HEK293 (cell line): ENCODE data around the gene VPREB1.

Source experiments
- CTCF ChIA-PET: fragments of 350-600 bp; formaldehyde crosslinking; extraction: SDS; loops from one replicate; lab custom pipeline; 2021; ENCODE audit warnings: antibody characterized with exemption; lab: Yijun Ruan, JAX
- POLR2A ChIA-PET: fragments of 300-600 bp; formaldehyde crosslinking; extraction: SDS; loops from one replicate; lab custom pipeline; 2020; ENCODE audit warnings: antibody characterized with exemption, inconsistent platforms; lab: Yijun Ruan, JAX
- H3K27ac ChIP-seq: fragments of 200-500 bp; sonication (Bioruptor generic); 2 replicates; pipeline ENCODE4 v1.5.1; 2014; ENCODE audit warnings: low read depth, low read length, control low read depth, inconsistent platforms; ENCODE audit errors: extremely low read depth
- H3K36me3 ChIP-seq, 2 experiments: fragments of 200-500 bp in 1 of 2; sonication (Bioruptor generic) in 1 of 2; 1 replicate in 1 of 2; 2 replicates in 1 of 2; pipeline ENCODE4 v1.5.1; 2014 to 2017; ENCODE audit warnings: inconsistent platforms in 2 of 2, low read length in 2 of 2; ENCODE audit not compliant: control insufficient read depth in 2 of 2, insufficient read depth in 1 of 2
- H3K4me1 ChIP-seq: fragments of 200-500 bp; sonication (Bioruptor generic); 2 replicates; pipeline ENCODE4 v1.5.1; 2014; ENCODE audit warnings: mild to moderate bottlenecking, low read length, inconsistent platforms; ENCODE audit not compliant: control insufficient read depth, insufficient read depth
- H3K4me3 ChIP-seq: 2 replicates; pipeline ENCODE4 v1.5.1; 2011; ENCODE audit warnings: low read depth, mild to moderate bottlenecking, control low read depth, low read length, moderate library complexity
- H3K9me3 ChIP-seq: fragments of 200-500 bp; sonication (Bioruptor generic); 2 replicates; pipeline ENCODE4 v1.5.1; 2014; ENCODE audit warnings: low read depth, low read length, inconsistent platforms; ENCODE audit not compliant: control insufficient read depth, insufficient read depth
- MEIS1 ChIP-seq: sonication (generic); formaldehyde crosslinking; IDR thresholded peaks from 2 replicates; pipeline ENCODE4 v1.8.1; 2022; ENCODE audit warnings: missing genetic modification reagents, mild to moderate bottlenecking, borderline replicate concordance
- RBAK ChIP-seq: fragments of 450-650 bp; formaldehyde crosslinking; IDR thresholded peaks from 2 replicates; pipeline ENCODE4 v1.5.1; 2016; ENCODE audit warnings: missing biosample characterization, missing genetic modification characterization
- YY1 ChIP-seq: fragments of 450-650 bp; formaldehyde crosslinking; IDR thresholded peaks from 2 replicates; pipeline ENCODE4 v1.5.1; 2018; ENCODE audit warnings: missing biosample characterization, missing genetic modification characterization
- ZBTB17 ChIP-seq: fragments of 450-650 bp; formaldehyde crosslinking; IDR thresholded peaks from 2 replicates; pipeline ENCODE4 v1.5.1; 2016; ENCODE audit warnings: missing biosample characterization, missing genetic modification characterization
- ZEB2 ChIP-seq: fragments of 450-650 bp; formaldehyde crosslinking; IDR thresholded peaks from 2 replicates; pipeline ENCODE4 v1.5.1; 2016; ENCODE audit warnings: missing biosample characterization, missing genetic modification characterization
- ZIC2 ChIP-seq: fragments of 450-650 bp; formaldehyde crosslinking; IDR thresholded peaks from 2 replicates; pipeline ENCODE4 v1.5.1; 2016; ENCODE audit warnings: missing biosample characterization, missing genetic modification characterization
- ZNF114 ChIP-seq: fragments of 450-650 bp; formaldehyde crosslinking; IDR thresholded peaks from 2 replicates; pipeline ENCODE4 v1.5.0; 2017; ENCODE audit warnings: missing biosample characterization, missing genetic modification characterization
- ZNF140 ChIP-seq: fragments of 450-650 bp; formaldehyde crosslinking; IDR thresholded peaks from 2 replicates; pipeline ENCODE4 v1.5.1; 2016; ENCODE audit warnings: missing biosample characterization, missing genetic modification characterization
- ZNF146 ChIP-seq: fragments of 450-650 bp; formaldehyde crosslinking; IDR thresholded peaks from 2 replicates; pipeline ENCODE4 v1.5.1; 2016; ENCODE audit warnings: missing biosample characterization, missing genetic modification characterization
- ZNF211 ChIP-seq: fragments of 450-650 bp; formaldehyde crosslinking; IDR thresholded peaks from 2 replicates; pipeline ENCODE4 v1.5.1; 2016; ENCODE audit warnings: low read depth, missing biosample characterization, missing genetic modification characterization
- ZNF214 ChIP-seq: fragments of 450-650 bp; formaldehyde crosslinking; IDR thresholded peaks from 2 replicates; pipeline ENCODE4 v1.5.1; 2017; ENCODE audit warnings: missing biosample characterization, mild to moderate bottlenecking, missing genetic modification characterization, borderline replicate concordance
- ZNF311 ChIP-seq: fragments of 450-650 bp; formaldehyde crosslinking; IDR thresholded peaks from 2 replicates; pipeline ENCODE4 v1.5.1; 2017; ENCODE audit warnings: missing biosample characterization, missing genetic modification characterization, borderline replicate concordance
- ZNF366 ChIP-seq: fragments of 450-650 bp; formaldehyde crosslinking; conservative IDR thresholded peaks from 2 replicates; pipeline ENCODE4 v1.5.1; 2016; ENCODE audit warnings: missing biosample characterization, missing genetic modification characterization
- ZNF394 ChIP-seq: fragments of 450-650 bp; formaldehyde crosslinking; IDR thresholded peaks from 2 replicates; pipeline ENCODE4 v1.5.1; 2016; ENCODE audit warnings: missing biosample characterization, missing genetic modification characterization, mild to moderate bottlenecking, moderate library complexity, borderline replicate concordance
- ZNF707 ChIP-seq: fragments of 450-650 bp; formaldehyde crosslinking; IDR thresholded peaks from 2 replicates; pipeline ENCODE4 v1.5.1; 2016; ENCODE audit warnings: missing biosample characterization, missing genetic modification characterization
- ZNF76 ChIP-seq: fragments of 450-650 bp; formaldehyde crosslinking; IDR thresholded peaks from 2 replicates; pipeline ENCODE4; 2016; ENCODE audit warnings: low read depth, missing biosample characterization, missing genetic modification characterization, borderline replicate concordance
- TF ChIP-seq, protein P1 (sequence below): fragments of 450-650 bp; formaldehyde crosslinking; IDR thresholded peaks from 2 replicates; pipeline ENCODE4 v1.5.1; 2016; ENCODE audit warnings: missing biosample characterization, missing genetic modification characterization
- TF ChIP-seq, protein P2 (sequence below): fragments of 450-650 bp; formaldehyde crosslinking; IDR thresholded peaks from 2 replicates; pipeline ENCODE4 v1.5.1; 2016; ENCODE audit warnings: missing biosample characterization, missing genetic modification characterization
- TF ChIP-seq, protein P3 (sequence below): fragments of 450-650 bp; formaldehyde crosslinking; IDR thresholded peaks from 2 replicates; pipeline ENCODE4 v1.5.1; 2016; ENCODE audit warnings: missing biosample characterization, missing genetic modification characterization

The VPREB1 gene

DNA sequence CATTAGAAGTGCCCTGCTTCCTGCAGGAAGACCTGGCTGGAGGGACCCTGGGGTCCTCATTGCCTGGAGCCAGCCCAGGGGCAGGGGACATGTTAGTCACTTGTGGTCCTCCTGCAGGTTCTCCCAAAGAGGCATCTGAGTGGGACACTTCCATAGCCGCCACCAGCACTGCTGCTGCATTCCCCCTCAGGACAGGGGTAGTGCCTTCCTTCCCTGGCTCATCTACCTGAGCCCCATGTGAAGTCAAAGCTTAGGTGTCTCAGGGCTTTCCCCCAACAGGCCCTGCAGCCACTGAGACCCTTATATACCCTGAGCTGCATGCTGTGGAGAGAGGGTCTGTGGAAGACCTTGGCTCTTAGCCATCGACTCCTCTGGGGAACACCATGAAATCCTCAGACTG is 45.0 kb upstream of the VPREB1 start:
- H3K27ac ChIP-seq, result no peak overlapping the region
- POLR2A ChIA-PET, result no interaction called here

GRCh38 chr22:22200569-22201184 is 43.9 kb upstream of the VPREB1 start:
- TF ChIP-seq ZEB2 (tag by site-specific recombination), result no peak
- no peak overlapping the region for H3K27ac ChIP-seq
- no peaks in the 10 kb centered on the region for H3K4me1 ChIP-seq
- CTCF ChIA-PET, result interaction anchor here (0.5 to 3.7 kb wide), 38 partner anchors 9 to 372 kb away, joined by 3 to 53 read pairs (median 4); no protein-coding TSS in a partner anchor
- H3K36me3 ChIP-seq, result no peaks in the 10 kb centered on the region
- POLR2A ChIA-PET, result no interaction called here
- no peak overlapping the region for H3K4me3 ChIP-seq
- H3K9me3 ChIP-seq, result no peaks in the 10 kb centered on the region

More for the DNA sequence above, 45.0 kb upstream of the VPREB1 start:
- TF ChIP-seq, protein P1, sequence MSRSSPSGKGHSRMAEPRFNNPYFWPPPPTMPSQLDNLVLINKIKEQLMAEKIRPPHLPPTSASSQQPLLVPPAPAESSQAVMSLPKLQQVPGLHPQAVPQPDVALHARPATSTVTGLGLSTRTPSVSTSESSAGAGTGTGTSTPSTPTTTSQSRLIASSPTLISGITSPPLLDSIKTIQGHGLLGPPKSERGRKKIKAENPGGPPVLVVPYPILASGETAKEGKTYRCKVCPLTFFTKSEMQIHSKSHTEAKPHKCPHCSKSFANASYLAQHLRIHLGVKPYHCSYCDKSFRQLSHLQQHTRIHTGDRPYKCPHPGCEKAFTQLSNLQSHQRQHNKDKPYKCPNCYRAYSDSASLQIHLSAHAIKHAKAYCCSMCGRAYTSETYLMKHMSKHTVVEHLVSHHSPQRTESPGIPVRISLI, result no peak
- TF ChIP-seq ZNF211 (tag by site-specific recombination), result no peak
- no peak for TF ChIP-seq ZNF707
- no peak for TF ChIP-seq YY1 (tag by site-specific recombination)
- TF ChIP-seq ZNF311, result no peak
- TF ChIP-seq, protein P2, sequence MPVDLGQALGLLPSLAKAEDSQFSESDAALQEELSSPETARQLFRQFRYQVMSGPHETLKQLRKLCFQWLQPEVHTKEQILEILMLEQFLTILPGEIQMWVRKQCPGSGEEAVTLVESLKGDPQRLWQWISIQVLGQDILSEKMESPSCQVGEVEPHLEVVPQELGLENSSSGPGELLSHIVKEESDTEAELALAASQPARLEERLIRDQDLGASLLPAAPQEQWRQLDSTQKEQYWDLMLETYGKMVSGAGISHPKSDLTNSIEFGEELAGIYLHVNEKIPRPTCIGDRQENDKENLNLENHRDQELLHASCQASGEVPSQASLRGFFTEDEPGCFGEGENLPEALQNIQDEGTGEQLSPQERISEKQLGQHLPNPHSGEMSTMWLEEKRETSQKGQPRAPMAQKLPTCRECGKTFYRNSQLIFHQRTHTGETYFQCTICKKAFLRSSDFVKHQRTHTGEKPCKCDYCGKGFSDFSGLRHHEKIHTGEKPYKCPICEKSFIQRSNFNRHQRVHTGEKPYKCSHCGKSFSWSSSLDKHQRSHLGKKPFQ, result no peak
- no peak for TF ChIP-seq ZNF114 (tag by site-specific recombination)
- TF ChIP-seq, protein P3, sequence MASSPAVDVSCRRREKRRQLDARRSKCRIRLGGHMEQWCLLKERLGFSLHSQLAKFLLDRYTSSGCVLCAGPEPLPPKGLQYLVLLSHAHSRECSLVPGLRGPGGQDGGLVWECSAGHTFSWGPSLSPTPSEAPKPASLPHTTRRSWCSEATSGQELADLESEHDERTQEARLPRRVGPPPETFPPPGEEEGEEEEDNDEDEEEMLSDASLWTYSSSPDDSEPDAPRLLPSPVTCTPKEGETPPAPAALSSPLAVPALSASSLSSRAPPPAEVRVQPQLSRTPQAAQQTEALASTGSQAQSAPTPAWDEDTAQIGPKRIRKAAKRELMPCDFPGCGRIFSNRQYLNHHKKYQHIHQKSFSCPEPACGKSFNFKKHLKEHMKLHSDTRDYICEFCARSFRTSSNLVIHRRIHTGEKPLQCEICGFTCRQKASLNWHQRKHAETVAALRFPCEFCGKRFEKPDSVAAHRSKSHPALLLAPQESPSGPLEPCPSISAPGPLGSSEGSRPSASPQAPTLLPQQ (tag by site-specific recombination), result no peak
- no peak for TF ChIP-seq ZNF214 (tag by site-specific recombination)
- no peak for TF ChIP-seq ZNF366 (tag by site-specific recombination)
- TF ChIP-seq RBAK (tag by site-specific recombination), result no peak
- no peak for TF ChIP-seq ZBTB17 (tag by site-specific recombination)
- TF ChIP-seq ZNF146, result no peak
- TF ChIP-seq ZIC2 (tag by site-specific recombination), result no peak
- no peak for TF ChIP-seq MEIS1 (CRISPR knock-in tag)
- no peak for TF ChIP-seq ZNF140 (tag by site-specific recombination)
- no peak for TF ChIP-seq ZNF76
- TF ChIP-seq ZNF394, result no peak
- no peaks in the 10 kb centered on the region for H3K36me3 ChIP-seq
- H3K9me3 ChIP-seq, result no peaks in the 10 kb centered on the region
- CTCF ChIA-PET, result interaction anchor here (0.6 to 3.7 kb wide), 9 partner anchors 8 to 1036 kb away, joined by 3 to 53 read pairs (median 5); no protein-coding TSS in a partner anchor
- no peak overlapping the region for H3K4me3 ChIP-seq
- no peaks in the 10 kb centered on the region for H3K4me1 ChIP-seq
